H9 (cell line): ENCODE results near the gene TECRL. TPM values are rescaled to one million over a fixed set of nuclear protein-coding genes. Genes with fewer than 3 reads are reported as not detected.

Source experiments
- DNase-seq: peaks from one replicate; pipeline ENCODE4 v3.0.0-alpha.2; 2017
- H2AFZ ChIP-seq: one replicate; pipeline ENCODE4 v1.6.1; 2013; ENCODE audit warnings: mild to moderate bottlenecking, low read length, control low read depth, moderate library complexity
- H2AK5ac ChIP-seq: 2 replicates; pipeline ENCODE4 v1.6.1; 2013; ENCODE audit warnings: low read length, control low read depth, mixed read lengths; ENCODE audit not compliant: insufficient read length
- H2BK120ac ChIP-seq: one replicate; pipeline ENCODE4 v1.6.1; 2013; ENCODE audit warnings: low read depth, mild to moderate bottlenecking, low read length, control low read depth, inconsistent platforms; ENCODE audit not compliant: poor library complexity, severe bottlenecking
- H2BK12ac ChIP-seq: 2 replicates; pipeline ENCODE4 v1.6.1; 2013; ENCODE audit warnings: low read length, control low read depth, mixed read lengths, low read depth; ENCODE audit not compliant: insufficient read length
- H2BK15ac ChIP-seq: 2 replicates; pipeline ENCODE4 v1.6.1; 2013; ENCODE audit warnings: low read depth, low read length, control low read depth
- H2BK20ac ChIP-seq: one replicate; pipeline ENCODE4 v1.6.1; 2013; ENCODE audit warnings: low read depth, mild to moderate bottlenecking, low read length, control low read depth, inconsistent platforms; ENCODE audit not compliant: poor library complexity, severe bottlenecking
- H2BK5ac ChIP-seq: 2 replicates; pipeline ENCODE4 v1.6.1; 2013; ENCODE audit warnings: low read length, control low read depth, mixed read lengths; ENCODE audit not compliant: insufficient read length
- H3K14ac ChIP-seq: 2 replicates; pipeline ENCODE4 v1.6.1; 2013; ENCODE audit warnings: low read length, control low read depth; ENCODE audit not compliant: insufficient read depth
- H3K18ac ChIP-seq: 2 replicates; pipeline ENCODE4 v1.6.1; 2013; ENCODE audit warnings: low read depth, mild to moderate bottlenecking, mixed read lengths, low read length, control low read depth; ENCODE audit not compliant: insufficient read length
- H3K23ac ChIP-seq: 2 replicates; pipeline ENCODE4 v1.6.1; 2013; ENCODE audit warnings: low read length, control low read depth, mixed read lengths, low read depth; ENCODE audit not compliant: insufficient read length
- H3K23me2 ChIP-seq: 2 replicates; pipeline ENCODE4 v1.6.1; 2013; ENCODE audit warnings: low read depth, mild to moderate bottlenecking, mixed read lengths, low read length, control low read depth; ENCODE audit not compliant: insufficient read length, poor library complexity, severe bottlenecking
- H3K27ac ChIP-seq: 2 replicates; pipeline ENCODE4 v1.5.1; 2013; ENCODE audit warnings: low read length, control low read depth, mixed read lengths, low read depth; ENCODE audit not compliant: insufficient read length
- H3K27me3 ChIP-seq: 2 replicates; pipeline ENCODE4 v1.6.1; 2013; ENCODE audit warnings: low read length, control low read depth, inconsistent platforms; ENCODE audit not compliant: insufficient read depth
- H3K4ac ChIP-seq: 2 replicates; pipeline ENCODE4 v1.6.1; 2013; ENCODE audit warnings: low read depth, mild to moderate bottlenecking, control low read depth, inconsistent platforms, low read length, moderate library complexity
- H3K4me1 ChIP-seq: 2 replicates; pipeline ENCODE4 v1.6.1; 2013; ENCODE audit warnings: low read length, control low read depth, inconsistent platforms; ENCODE audit not compliant: insufficient read depth
- H3K4me2 ChIP-seq: 2 replicates; pipeline ENCODE4 v1.6.1; 2013; ENCODE audit warnings: low read length, control low read depth, mixed read lengths; ENCODE audit not compliant: insufficient read length, insufficient read depth
- H3K56ac ChIP-seq: 2 replicates; pipeline ENCODE4 v1.6.1; 2013; ENCODE audit warnings: low read depth, mild to moderate bottlenecking, mixed read lengths, low read length, control low read depth; ENCODE audit not compliant: insufficient read length
- H3K79me1 ChIP-seq: 2 replicates; pipeline ENCODE4 v1.6.1; 2013; ENCODE audit warnings: low read depth, mild to moderate bottlenecking, moderate library complexity, low read length, control low read depth, inconsistent platforms; ENCODE audit not compliant: insufficient read depth, poor library complexity, severe bottlenecking
- H3K79me2 ChIP-seq: 2 replicates; pipeline ENCODE4 v1.6.1; 2013; ENCODE audit warnings: low read length, control low read depth, inconsistent platforms; ENCODE audit not compliant: insufficient read depth
- H3K9ac ChIP-seq: 2 replicates; pipeline ENCODE4 v1.6.1; 2013; ENCODE audit warnings: low read length, control low read depth, mixed read lengths; ENCODE audit not compliant: insufficient read length; ENCODE audit errors: extremely low read depth
- H3K9me3 ChIP-seq: one replicate; pipeline ENCODE4 v1.6.1; 2013; ENCODE audit warnings: low read depth, low read length, inconsistent platforms; ENCODE audit not compliant: control insufficient read depth
- H3T11ph ChIP-seq: one replicate; pipeline ENCODE4 v1.6.1; 2013; ENCODE audit warnings: mild to moderate bottlenecking, low read length, control low read depth, inconsistent platforms
- H4K20me1 ChIP-seq: one replicate; pipeline ENCODE4 v1.6.1; 2013; ENCODE audit not compliant: control insufficient read depth, insufficient read length, insufficient read depth
- H4K5ac ChIP-seq: 2 replicates; pipeline ENCODE4 v1.6.1; 2013; ENCODE audit warnings: low read depth, mild to moderate bottlenecking, mixed read lengths, low read length, control low read depth; ENCODE audit not compliant: insufficient read length
- H4K8ac ChIP-seq: replicated peaks from 2 replicates; pipeline ENCODE4 v1.6.1; 2013; ENCODE audit warnings: low read length, control low read depth, mixed read lengths, low read depth; ENCODE audit not compliant: insufficient read length
- H4K91ac ChIP-seq: 2 replicates; pipeline ENCODE4 v1.6.1; 2013; ENCODE audit warnings: low read depth, mild to moderate bottlenecking, moderate library complexity, mixed read lengths, low read length, control low read depth; ENCODE audit not compliant: insufficient read length
- H3K27ac Mint-ChIP-seq, 3 experiments: 2 replicates in 2 of 3; 3 replicates in 1 of 3; pipeline ENCODE4 v1.8.0; 2020 to 2021; ENCODE audit warnings: mixed read lengths in 3 of 3, mild to moderate bottlenecking in 1 of 3, moderate library complexity in 1 of 3
- H3K27me3 Mint-ChIP-seq: 2 replicates; pipeline ENCODE4 v1.8.0; 2021; ENCODE audit warnings: low read depth, mild to moderate bottlenecking, moderate library complexity, mixed read lengths
- H3K36me3 Mint-ChIP-seq, 3 experiments: 2 replicates in 2 of 3; 3 replicates in 1 of 3; pipeline ENCODE4 v1.8.0; 2020 to 2021; ENCODE audit warnings: low read depth in 3 of 3, mixed read lengths in 3 of 3; ENCODE audit not compliant: insufficient read depth in 1 of 3
- H3K4me1 Mint-ChIP-seq, 2 experiments: 2 replicates each; pipeline ENCODE4 v1.8.0; 2020; ENCODE audit warnings: mixed read lengths in 2 of 2
- H3K4me3 Mint-ChIP-seq, 2 experiments: 2 replicates in 1 of 2; 3 replicates in 1 of 2; pipeline ENCODE4 v1.8.0; 2020 to 2021; ENCODE audit warnings: mild to moderate bottlenecking in 2 of 2, mixed read lengths in 2 of 2, moderate library complexity in 1 of 2
- H3K9me3 Mint-ChIP-seq, 2 experiments: 2 replicates in 1 of 2; 3 replicates in 1 of 2; pipeline ENCODE4 v1.8.0; 2020; ENCODE audit warnings: mild to moderate bottlenecking in 2 of 2, mixed read lengths in 2 of 2, moderate library complexity in 1 of 2
- WGBS: extraction: QIAGEN DNeasy Blood & Tissue Kit; methylation state at CpG from one replicate; pipeline ENCODE4 v1.1.7; 2013; ENCODE audit warnings: missing lambda C conversion rate, low lambda C conversion rate, mixed read lengths; ENCODE audit not compliant: insufficient read length; ENCODE audit errors: extremely low coverage; 5-methylcytosine and 5-hydroxymethylcytosine counted together
- total RNA-seq: library from RNA; stranded (reverse); gene quantifications from 2 replicates; pipeline ENCODE4 v1.2.1, GENCODE V29; 2021
- TF ChIP-seq, protein P1 (sequence below): fragments of 200-600 bp; sonication (generic); conservative IDR thresholded peaks from 3 replicates; pipeline ENCODE4 v1.8.0; 2021; ENCODE audit warnings: antibody characterized with exemption, mild to moderate bottlenecking

TECRL gene
- total RNA-seq, 1 experiment from 2014 or later: not detected

DNA sequence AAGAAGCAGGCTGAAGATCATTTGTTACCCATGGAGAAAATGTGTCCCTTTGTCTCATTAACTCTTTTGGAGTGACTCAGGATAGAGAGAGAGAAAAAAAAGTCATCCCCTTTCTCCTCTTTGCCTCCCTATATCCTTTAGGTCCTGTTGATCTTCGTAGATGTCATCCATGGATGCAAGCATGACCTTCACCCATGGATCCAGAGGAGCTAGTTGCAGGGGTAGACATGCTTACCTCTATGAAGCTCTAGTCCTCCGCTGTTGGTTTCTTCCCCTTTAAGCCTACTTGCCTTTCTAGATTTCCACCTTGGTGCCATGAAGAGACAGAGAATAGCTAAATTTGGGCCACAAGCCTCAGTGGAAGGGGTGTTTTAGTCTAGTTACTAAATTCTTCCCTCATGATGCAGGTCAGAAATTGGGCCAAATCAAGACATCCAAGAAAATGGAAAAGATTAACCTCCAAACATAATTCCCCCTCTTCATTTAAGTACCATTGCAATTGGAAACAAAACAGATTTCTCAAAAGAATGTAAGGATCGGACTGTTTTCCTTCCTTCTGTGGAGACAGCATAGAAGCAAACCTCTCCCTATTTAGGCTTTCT, 178.4 kb downstream of the TECRL start:
- DNase-seq: no peak
- Histone ChIP-seq H2BK120ac (no peak overlapping the region), H2BK15ac (no peak overlapping the region), H2BK5ac (no peak overlapping the region), H3K79me1 (no peaks in the 10 kb centered on the region), H4K20me1 (no peaks in the 10 kb centered on the region), H3T11ph (no peak overlapping the region), H2AK5ac (no peak overlapping the region), H3K9me3 (peaks cover 47% of the 10 kb centered on the region), H3K23ac (no peak overlapping the region), H3K27ac (no peak overlapping the region), H4K8ac (no peak overlapping the region), H3K4me2 (no peak overlapping the region), H3K4ac (no peak overlapping the region), H2AFZ (no peak overlapping the region), H3K23me2 (no peaks in the 10 kb centered on the region), H3K27me3 (no peaks in the 10 kb centered on the region), H3K9ac (no peak overlapping the region), H4K91ac (no peak overlapping the region), H2BK12ac (no peak overlapping the region), H4K5ac (no peak overlapping the region), H3K79me2 (no peaks in the 10 kb centered on the region), H3K18ac (no peak overlapping the region), H2BK20ac (no peak overlapping the region), H3K56ac (no peak overlapping the region), H3K14ac (no peak overlapping the region), H3K4me1 (no peaks in the 10 kb centered on the region)
- H3K9me3 Mint-ChIP-seq: peaks cover 56 to 70% of the 10 kb centered on the region in 2 experiments
- WGBS: no CpG with 5 or more reads among the region's 3 CpGs
- no peak overlapping the region for H3K27ac Mint-ChIP-seq
- H3K27me3 Mint-ChIP-seq: no peaks in the 10 kb centered on the region
- peaks cover 21 to 56% (median 44%) of the 10 kb centered on the region in 3 experiments for H3K36me3 Mint-ChIP-seq
- H3K4me3 Mint-ChIP-seq: no peak overlapping the region
- H3K4me1 Mint-ChIP-seq: no peaks in the 10 kb centered on the region
- TF ChIP-seq, protein P1, sequence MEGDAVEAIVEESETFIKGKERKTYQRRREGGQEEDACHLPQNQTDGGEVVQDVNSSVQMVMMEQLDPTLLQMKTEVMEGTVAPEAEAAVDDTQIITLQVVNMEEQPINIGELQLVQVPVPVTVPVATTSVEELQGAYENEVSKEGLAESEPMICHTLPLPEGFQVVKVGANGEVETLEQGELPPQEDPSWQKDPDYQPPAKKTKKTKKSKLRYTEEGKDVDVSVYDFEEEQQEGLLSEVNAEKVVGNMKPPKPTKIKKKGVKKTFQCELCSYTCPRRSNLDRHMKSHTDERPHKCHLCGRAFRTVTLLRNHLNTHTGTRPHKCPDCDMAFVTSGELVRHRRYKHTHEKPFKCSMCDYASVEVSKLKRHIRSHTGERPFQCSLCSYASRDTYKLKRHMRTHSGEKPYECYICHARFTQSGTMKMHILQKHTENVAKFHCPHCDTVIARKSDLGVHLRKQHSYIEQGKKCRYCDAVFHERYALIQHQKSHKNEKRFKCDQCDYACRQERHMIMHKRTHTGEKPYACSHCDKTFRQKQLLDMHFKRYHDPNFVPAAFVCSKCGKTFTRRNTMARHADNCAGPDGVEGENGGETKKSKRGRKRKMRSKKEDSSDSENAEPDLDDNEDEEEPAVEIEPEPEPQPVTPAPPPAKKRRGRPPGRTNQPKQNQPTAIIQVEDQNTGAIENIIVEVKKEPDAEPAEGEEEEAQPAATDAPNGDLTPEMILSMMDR: no peak
